Measurements from ENCODE around the gene RHOF. TPM values are rescaled to one million over a fixed set of nuclear protein-coding genes. Genes with fewer than 3 reads are reported as not detected.

The RHOF gene
- total RNA-seq, 1 donor from 2014 or later, result 16.5 TPM

GRCh38 chr12:121789800-121790728, 3.4 kb downstream of the RHOF start:
- DNase-seq (ENCODE audit: extremely low spot score in 2 of 2), result no peak
- TF ChIP-seq POLR2A (IDR thresholded peaks at IDR 0.05), result no peak
- TF ChIP-seq POLR2AphosphoS5 (IDR thresholded peaks at IDR 0.05; ENCODE audit: insufficient read depth in 1 of 2, low read depth in 1 of 2), result peak in 1 of 2 donors; percentile 55
- Histone ChIP-seq H3K4me1 (peaks cover 43% of the 10 kb centered on the region), H3K36me3 (no peaks in the 10 kb centered on the region), H3K9me3 (no peaks in the 10 kb centered on the region), H3K27ac (peak overlapping the region; percentile 60), H3K4me3 (no peak overlapping the region), H3K27me3 (no peaks in the 10 kb centered on the region)
- intact Hi-C loops (cut with DNase I), result loop anchor here (5.0 kb wide), 1 partner anchor 93 kb away; no protein-coding TSS in a partner anchor

- no peaks in the 10 kb centered on the region for H3K36me3 ChIP-seq
- H3K4me1 ChIP-seq, result peaks cover 43% of the 10 kb centered on the region
- TF ChIP-seq POLR2AphosphoS5 (IDR thresholded peaks at IDR 0.05; ENCODE audit: insufficient read depth in 1 of 2, low read depth in 1 of 2), result peak in 1 of 2 donors; percentile 16
- no peak for TF ChIP-seq CTCF (IDR thresholded peaks at IDR 0.05)
- no peak for TF ChIP-seq POLR2A (IDR thresholded peaks at IDR 0.05)
- no peaks in the 10 kb centered on the region for H3K9me3 ChIP-seq
- intact Hi-C loops (cut with DNase I), result no loop called here
- no peaks in the 10 kb centered on the region for H3K27me3 ChIP-seq
- DNase-seq (ENCODE audit: extremely low spot score in 2 of 2), result no peak
- no peak overlapping the region for H3K4me3 ChIP-seq
- peak overlapping the region; percentile 60 for H3K27ac ChIP-seq
Measured at GRCh38 chr12:121789233-121789781, 4.2 kb downstream of the RHOF start.

GRCh38 chr12:121788176-121788818, 5.2 kb downstream of the RHOF start:
- Histone ChIP-seq H3K27ac (peak overlapping the region; percentile 60), H3K4me1 (peaks cover 37% of the 10 kb centered on the region), H3K36me3 (no peaks in the 10 kb centered on the region), H3K4me3 (no peak overlapping the region), H3K27me3 (no peaks in the 10 kb centered on the region), H3K9me3 (no peaks in the 10 kb centered on the region)
- DNase-seq (ENCODE audit: extremely low spot score in 2 of 2), result no peak
- intact Hi-C loops (cut with DNase I), result no loop called here
- TF ChIP-seq POLR2A (IDR thresholded peaks at IDR 0.05) (no peak), CTCF (IDR thresholded peaks at IDR 0.05) (no peak), POLR2AphosphoS5 (IDR thresholded peaks at IDR 0.05; ENCODE audit: insufficient read depth in 1 of 2, low read depth in 1 of 2) (no peak)

- intact Hi-C loops (cut with DNase I), result no loop called here
- no peaks in the 10 kb centered on the region for H3K27me3 ChIP-seq
- peak overlapping the region; percentile 66 for H3K27ac ChIP-seq
- no peaks in the 10 kb centered on the region for H3K9me3 ChIP-seq
- DNase-seq (ENCODE audit: extremely low spot score in 2 of 2), result no peak
- TF ChIP-seq POLR2AphosphoS5 (IDR thresholded peaks at IDR 0.05; ENCODE audit: insufficient read depth in 1 of 2, low read depth in 1 of 2), result no peak
- TF ChIP-seq POLR2A (IDR thresholded peaks at IDR 0.05), result no peak
- TF ChIP-seq CTCF (IDR thresholded peaks at IDR 0.05), result no peak
- no peaks in the 10 kb centered on the region for H3K36me3 ChIP-seq
- H3K4me1 ChIP-seq, result peaks cover 38% of the 10 kb centered on the region
- no peak overlapping the region for H3K4me3 ChIP-seq
Measured at GRCh38 chr12:121787063-121788025, 6.1 kb downstream of the RHOF start.

Measured in vagina (tissue), 2 donors.